GM21529 (cell line): Measurements from ENCODE around the gene FGFR1OP2.
A peak's percentile ranks its signal among the peaks of the same experiment; 100 is the strongest.
"Not testable (repeated sequence)": the region's sequence is repeated elsewhere in the genome, so short reads cannot be mapped to it uniquely, and the experiment has no call there.

Source experiments
- ATAC-seq: cut with Tn5 transposase; IDR thresholded peaks from one replicate; pipeline ENCODE4 v1.9.1; 2021; ENCODE audit not compliant: unreplicated experiment

The FGFR1OP2 gene

DNA sequence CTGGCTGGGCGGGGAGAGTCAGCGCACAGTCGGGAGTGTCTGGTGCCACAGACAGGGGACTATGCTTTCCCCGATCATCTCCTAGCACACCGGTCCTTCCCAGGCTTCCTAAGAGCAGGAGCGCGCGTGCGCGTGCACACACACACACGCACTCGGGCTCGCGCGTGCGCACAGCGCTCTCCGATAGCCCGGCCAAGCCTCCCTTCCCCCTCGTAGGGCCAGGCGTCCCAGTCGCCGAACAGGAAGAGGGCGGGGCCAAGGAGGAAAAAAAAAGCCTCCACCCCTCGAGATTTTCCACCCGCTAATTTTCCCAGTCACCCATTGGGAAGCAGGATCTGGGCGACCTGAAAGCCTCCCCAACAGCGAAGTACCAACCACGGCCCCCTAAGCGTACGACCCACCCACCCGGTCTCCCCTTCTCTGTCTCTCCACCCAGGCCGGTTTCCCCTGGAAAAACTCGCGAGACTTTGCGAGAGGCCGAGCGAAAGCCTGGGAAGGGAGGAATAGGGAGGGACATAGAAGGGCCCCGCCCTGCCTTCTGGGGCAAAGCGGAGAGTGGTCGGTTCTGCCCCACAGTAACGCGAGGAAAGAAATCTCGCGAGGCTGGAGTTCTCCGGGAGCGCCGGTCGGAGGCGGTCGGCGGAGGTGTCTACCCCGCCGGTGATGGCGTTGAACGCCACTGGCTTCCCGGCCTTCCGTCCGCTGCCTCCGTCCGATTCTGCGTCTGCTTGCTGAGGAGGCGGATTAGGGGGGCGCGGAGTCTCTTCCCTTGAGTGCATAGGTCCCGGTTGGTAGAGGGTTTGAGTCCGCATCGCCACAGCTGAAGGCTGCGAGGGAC, at the start of gene FGFR1OP2, which contains the start of gene INTS13:
TSS of gene FGFR1OP2 (plus strand) at position 608 of the 838 bp plus-strand sequence. CDS start 15,689 bp downstream, outside the sequence.
TSS of gene INTS13 (minus strand) at position 119 of the 838 bp plus-strand sequence. CDS start 1,178 bp downstream, outside the sequence.
- ATAC-seq, result peak; percentile 86

DNA sequence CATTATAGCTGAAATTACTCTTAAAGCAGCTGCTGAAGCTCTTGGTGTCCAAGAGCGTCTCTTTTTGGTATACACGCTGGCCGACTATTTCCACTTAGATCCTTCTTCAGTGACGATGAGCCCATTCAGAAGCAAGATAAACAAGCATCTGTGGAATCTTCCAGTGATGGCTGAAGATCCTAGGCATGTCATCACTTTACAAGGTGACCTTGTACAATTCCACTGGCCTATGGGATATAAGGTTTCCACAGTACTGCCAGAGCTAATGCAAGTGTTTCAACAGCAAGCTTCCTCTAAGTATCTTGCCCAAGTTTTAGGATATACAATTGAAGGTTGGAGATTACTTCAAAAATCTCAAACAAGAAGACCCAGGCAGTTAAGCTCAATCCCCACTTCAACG, 47.5 kb upstream of the FGFR1OP2 start:
- ATAC-seq, result no peak

GRCh38 chr12:26891704-26892103, 46.6 kb upstream of the FGFR1OP2 start:
- no peak for ATAC-seq

- no peak for ATAC-seq
These were observed 42.6 kb upstream of the FGFR1OP2 start for GRCh38 chr12:26895672-26896071.

- ATAC-seq, result no peak
These were observed 41.4 kb upstream of the FGFR1OP2 start for GRCh38 chr12:26896913-26897312.

- not testable (repeated sequence) for ATAC-seq
These were observed 34.9 kb upstream of the FGFR1OP2 start for GRCh38 chr12:26903396-26903795.

DNA sequence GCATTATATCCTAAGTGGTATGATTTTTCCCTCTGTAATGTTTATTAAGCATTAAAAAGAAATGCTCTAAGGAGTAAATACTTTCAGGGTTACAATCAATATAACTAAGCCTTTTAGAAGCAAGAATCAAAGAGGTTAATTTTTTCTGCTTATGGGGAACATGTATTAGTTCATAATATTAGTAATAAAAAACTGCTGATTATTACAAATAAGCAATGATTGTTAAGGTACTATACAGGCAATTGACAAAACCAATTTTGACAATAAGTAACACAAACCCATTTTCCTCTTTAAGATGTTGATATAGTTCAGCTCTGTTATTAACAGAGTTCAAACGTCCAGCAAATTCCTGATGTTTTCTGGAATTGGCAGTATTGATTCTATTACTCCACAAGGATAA, 32.2 kb upstream of the FGFR1OP2 start:
- no peak for ATAC-seq

GRCh38 chr12:26906704-26907103, 31.6 kb upstream of the FGFR1OP2 start:
- ATAC-seq, result no peak

DNA sequence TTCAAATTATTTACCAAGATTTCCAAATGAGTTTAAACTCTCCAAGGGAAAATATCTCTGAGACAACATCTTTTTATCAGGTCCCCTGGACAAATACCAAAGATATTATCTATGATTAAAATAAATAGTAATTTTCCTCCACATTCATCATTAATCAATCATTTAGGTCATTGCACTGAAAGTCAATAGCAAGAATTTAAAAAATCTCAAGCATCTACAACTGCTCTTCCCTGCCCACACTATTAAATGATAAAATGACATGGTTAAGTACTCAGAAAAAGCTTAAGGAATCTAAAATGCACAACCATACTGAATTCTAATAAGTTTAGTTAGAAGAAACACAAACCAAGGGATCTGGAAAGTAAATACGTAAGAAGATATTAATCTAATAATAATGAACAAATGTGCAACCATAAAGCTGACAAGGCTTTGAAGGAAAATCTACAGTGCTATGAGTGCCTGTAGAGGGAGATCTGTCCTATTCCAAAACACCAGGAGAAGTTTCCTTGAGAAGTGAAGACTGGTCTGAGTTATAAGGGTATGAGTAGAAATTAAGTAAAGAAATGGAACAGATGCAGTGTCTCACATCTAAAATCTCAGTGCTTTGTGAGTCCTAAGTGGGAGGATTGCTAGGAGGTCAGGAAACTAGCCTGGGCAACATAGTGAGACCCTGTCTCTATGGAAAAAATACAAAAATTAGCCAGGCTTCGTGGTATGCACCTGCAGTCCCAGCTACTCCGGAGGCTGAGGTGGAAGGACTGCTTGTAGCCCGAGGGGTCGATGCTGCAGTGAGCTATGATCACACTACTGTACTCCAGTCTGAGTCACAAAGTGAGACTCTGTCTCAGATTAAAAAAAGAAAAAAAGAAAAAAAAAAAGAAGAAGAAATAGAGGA, 19.7 kb upstream of the FGFR1OP2 start:
- no peak for ATAC-seq

GRCh38 chr12:26919216-26919555, 19.1 kb upstream of the FGFR1OP2 start:
- ATAC-seq, result no peak

DNA sequence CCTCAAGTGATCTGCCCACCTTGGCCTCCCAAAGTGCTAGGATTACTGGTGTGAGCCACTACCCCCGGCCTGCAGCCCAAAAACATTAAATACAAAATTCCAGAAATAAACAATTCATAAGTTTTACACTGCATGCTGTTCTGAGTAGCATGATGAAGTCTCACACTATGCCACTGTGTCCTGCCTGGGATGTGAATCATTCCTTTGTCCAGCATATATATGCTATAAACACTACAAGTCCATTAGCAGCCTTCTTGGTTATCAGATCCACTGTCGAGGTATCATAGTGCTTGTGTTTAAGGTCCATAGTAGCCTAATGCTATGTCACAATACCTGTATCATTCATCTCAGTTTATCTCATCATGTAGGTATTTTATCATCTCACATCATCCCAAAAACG, 16.4 kb upstream of the FGFR1OP2 start:
- no peak for ATAC-seq

DNA sequence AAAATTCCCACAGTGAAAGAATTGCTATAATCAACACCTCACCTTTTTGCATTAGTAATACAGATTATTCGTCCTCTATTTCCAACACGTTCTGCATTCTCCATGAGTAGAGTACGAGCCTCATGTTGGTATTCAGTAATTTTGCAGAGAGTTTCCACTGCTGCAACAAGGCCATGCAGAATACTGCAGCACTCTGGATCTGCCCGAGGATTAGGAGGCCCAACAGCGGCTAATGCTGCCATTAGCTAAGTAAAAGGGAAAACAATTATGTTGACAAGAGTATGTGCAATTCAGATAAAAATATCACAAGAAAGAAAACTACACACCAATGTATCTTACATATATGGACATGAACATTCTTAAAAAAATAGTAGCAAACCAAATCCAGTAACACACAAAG, 9.6 kb upstream of the FGFR1OP2 start:
- ATAC-seq, result no peak

DNA sequence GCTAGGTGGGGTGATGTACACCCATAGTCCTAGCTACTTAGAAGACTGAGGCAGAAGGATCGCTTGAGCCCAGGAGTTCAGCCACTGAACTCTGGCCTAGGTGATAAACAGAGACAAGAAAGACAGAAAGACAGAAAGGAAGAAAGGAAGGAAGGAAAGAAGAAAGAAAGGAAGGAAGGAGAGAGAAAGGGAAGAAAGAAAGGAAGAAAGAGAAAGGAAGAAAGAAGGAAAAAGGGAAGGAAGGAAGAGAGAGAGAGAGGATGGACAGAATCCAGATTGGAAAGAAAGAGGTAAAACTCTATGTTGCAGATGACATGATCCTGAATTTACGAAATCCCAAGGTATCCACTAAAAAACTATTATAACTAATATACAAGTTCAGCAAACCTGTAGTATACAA, 8.7 kb upstream of the FGFR1OP2 start:
- ATAC-seq, result no peak

DNA sequence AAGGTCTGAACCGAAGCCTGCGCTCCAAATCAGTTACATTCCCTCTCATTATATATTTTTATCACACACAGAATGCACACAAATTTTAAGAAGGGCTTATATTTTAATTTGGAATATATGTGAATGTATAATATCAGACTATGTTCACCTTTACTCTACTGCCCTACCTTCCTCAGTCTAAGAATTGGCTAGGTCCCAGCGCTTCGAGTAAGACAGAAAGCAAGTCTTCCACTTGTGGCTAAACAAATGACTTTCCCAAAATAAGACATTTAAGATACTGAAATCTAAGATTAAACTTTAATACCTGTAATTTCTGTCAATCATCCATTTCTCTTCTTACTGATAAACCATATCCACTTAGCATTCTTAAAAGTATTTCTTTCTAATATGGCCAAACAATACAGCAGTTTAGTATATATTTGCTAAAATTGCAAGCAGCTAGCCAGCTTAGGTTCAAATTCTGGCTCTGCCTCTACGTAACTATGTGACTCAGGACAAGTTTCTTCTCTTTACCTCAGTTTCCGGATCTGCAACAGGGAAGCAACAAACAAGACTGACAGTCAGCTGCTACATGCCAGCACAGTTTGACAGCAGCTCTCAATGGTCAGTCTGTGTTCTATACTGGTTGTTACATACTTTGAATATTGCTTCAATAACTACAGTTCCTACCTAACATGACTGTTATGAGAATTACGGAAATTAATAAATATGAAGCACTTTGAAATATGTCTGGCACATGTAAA, 2.5 kb upstream of the FGFR1OP2 start:
- no peak for ATAC-seq

DNA sequence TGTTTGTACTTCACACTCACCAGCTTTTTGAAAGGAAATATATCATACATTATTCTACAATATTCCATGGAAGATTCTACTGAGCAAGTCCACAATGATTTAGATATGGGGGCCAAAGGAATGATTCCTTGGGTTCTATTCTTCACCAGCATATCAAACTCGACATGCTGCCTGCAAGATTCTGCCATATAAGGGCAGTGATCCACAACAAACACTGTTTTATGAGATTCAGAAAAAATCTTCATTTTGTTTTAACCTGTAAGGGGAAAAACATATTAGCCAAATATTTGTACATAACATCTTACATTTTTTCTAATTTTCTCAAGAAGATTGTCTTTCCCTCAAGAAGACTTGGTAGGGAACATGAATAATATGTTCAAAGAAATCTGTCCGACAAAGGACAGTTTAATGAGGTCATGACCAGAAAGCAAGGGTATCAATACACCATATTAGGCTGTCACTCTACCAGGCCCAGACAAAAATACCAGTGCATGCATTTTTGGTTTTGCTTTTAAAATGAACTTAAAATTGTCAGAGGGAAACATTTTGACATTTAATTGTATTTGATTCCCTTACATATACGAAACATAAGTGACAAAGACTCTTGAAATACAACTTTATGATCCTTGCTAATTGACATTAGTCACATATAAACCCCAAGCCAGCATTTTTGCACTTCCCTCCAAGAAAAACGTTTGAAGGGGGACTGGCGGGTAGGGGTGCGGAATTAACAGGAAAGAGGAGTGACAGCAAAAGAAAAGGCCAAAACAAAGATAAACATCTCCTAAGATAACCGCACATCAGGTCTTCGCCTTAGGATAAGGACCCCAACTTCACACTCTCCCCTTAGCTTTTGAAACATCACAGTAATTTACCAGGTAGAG, 1.5 kb upstream of the FGFR1OP2 start:
- no peak for ATAC-seq

- ATAC-seq, result no peak
These were observed 817 bp upstream of the FGFR1OP2 start for GRCh38 chr12:26937443-26937862.

GRCh38 chr12:26938701-26939062, 412 bp downstream of the FGFR1OP2 start:
- ATAC-seq, result peak; percentile 21

DNA sequence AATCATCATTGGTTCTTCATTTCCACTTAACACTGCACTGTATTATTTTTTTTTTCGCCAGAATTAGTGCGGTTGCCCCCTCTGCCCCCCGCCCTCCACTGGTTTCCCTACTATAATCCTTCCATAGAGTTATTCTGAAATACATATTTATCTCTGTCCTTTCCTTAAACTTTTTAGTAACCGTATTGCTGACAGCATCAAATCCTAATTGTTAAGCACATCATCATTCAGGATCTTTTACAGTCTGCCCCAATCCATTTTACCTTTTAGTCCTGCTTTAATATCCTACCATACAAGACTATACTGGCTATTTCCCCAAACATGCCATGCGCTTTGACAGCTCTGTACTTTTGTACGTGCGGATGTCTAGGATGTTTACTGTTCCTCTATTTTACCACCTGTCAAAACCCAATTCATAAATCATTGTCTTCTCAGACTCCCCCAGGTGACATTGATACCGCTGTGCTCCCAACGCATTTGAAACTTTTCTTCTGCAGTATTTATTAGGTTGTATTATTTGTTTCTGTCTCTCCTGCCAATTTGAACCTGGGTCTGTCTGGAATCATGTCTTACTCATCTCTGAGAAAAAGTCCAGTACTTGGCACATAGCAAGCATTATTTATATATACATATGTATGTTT, 1.0 kb downstream of the FGFR1OP2 start:
- no peak for ATAC-seq

GRCh38 chr12:26939953-26940352, 1.7 kb downstream of the FGFR1OP2 start:
- ATAC-seq, result no peak
